Ramos (cell line): ENCODE measurements around the gene COX4I1.

Experiments used
- in situ Hi-C: fragments of 300-500 bp; cut with MboI; formaldehyde crosslinking; loops from one replicate; pipeline ENCODE4 v1.14.3; 2022; ENCODE audit warnings: low sequenced_read_pairs; ENCODE audit not compliant: unreplicated experiment

Gene COX4I1

GRCh38 chr16:85820604-85821372 lies 21.3 kb downstream of the COX4I1 start:
- in situ Hi-C loops = loop anchor here (5.0 to 25.0 kb wide), 4 partner anchors 82 to 517 kb away; no protein-coding TSS in a partner anchor

DNA sequence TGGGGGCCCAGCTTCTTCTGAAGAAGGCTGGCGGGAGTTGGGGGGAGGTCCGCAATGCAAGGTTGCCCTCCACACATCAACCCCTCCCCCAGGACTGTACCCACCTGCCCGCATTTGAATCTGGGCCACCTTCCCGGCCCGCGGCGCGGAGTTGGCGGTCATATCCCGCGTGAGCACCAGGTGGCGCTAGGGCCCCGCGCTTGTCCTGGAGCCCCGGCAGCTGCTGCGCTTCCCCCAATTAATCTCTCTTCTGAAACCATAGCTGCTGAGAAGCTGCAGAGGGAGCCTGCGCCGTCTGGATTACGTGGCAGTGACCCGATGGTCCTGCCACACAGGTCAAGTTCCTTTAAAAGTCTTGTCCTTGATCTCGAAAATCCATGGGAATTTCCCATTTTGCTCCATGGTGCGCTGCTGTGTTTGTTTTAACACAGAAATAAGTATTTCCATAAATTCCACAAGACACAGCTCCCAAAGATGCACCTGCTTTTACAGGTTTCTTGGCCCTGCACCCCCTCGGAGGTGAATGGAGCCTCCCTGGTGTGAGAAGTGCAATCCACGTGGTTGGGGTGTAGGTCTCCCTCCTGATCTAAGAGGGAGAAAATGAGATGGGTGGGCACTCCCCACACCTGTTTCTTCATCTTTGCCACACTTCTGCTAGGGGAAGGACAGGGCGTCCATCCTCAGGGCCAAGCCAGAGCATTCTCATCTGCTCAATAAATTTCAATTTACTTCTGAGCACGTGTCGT lies 22.1 kb downstream of the COX4I1 start:
- in situ Hi-C loops = loop anchor here (5.0 to 25.0 kb wide), 4 partner anchors 81 to 516 kb away; no protein-coding TSS in a partner anchor

DNA sequence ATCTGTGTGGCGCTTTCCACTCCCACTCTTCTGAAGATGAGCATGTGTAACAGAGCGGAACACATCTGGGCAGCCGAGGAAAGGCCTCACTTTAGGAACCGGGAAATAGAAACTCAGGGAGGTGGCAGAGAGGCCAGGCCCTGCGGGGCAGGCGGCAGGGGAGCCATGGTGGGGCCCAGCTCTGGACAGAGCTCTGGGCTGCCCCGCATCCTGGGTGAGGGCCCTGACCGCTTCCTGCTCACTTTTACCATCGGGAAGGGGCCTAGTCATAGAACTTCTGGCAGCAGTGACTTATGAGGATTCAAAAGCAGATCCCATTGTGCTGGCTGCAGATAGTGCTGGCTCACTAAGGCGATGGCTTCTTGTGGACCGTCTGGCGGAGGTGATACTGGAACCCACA lies 22.6 kb downstream of the COX4I1 start:
- in situ Hi-C loops = loop anchor here (5.0 to 25.0 kb wide), 4 partner anchors 80 to 515 kb away; no protein-coding TSS in a partner anchor

GRCh38 chr16:85823328-85823920 lies 23.9 kb downstream of the COX4I1 start:
- in situ Hi-C loops = loop anchor here (5.0 to 25.0 kb wide), 4 partner anchors 79 to 514 kb away; no protein-coding TSS in a partner anchor

- in situ Hi-C loops = loop anchor here (5.0 to 25.0 kb wide), 4 partner anchors 78 to 513 kb away; no protein-coding TSS in a partner anchor
Observed at GRCh38 chr16:85824161-85825135, 25.0 kb downstream of the COX4I1 start.

- in situ Hi-C loops = no loop called here
Observed at GRCh38 chr16:85825326-85825725, 25.8 kb downstream of the COX4I1 start.

- in situ Hi-C loops = no loop called here
Observed at GRCh38 chr16:85826686-85827247, 27.3 kb downstream of the COX4I1 start.

GRCh38 chr16:85828166-85828565 lies 28.7 kb downstream of the COX4I1 start:
- in situ Hi-C loops = no loop called here

- in situ Hi-C loops = no loop called here
Observed at GRCh38 chr16:85829171-85829719, 29.8 kb downstream of the COX4I1 start.

- in situ Hi-C loops = no loop called here
Observed at GRCh38 chr16:85829751-85830445, 30.4 kb downstream of the COX4I1 start.

DNA sequence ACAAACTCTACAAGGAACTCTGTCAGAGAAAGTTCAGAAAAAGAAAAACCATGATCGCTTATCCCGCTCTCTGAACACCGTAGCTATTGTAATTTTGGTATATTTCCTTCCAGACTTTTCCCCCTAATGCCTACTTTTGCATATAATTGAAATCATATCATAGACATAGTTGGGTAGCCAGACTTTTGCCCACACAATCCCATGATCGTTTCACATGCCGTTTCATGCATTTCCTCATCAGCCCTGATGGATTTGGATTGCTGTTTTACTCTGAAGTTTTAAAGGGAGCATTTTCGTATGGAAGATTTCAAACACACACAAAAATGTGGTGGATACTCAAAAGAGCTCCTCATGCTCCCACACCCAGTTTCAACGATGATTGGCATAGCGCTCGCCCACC lies 31.3 kb downstream of the COX4I1 start:
- in situ Hi-C loops = no loop called here

DNA sequence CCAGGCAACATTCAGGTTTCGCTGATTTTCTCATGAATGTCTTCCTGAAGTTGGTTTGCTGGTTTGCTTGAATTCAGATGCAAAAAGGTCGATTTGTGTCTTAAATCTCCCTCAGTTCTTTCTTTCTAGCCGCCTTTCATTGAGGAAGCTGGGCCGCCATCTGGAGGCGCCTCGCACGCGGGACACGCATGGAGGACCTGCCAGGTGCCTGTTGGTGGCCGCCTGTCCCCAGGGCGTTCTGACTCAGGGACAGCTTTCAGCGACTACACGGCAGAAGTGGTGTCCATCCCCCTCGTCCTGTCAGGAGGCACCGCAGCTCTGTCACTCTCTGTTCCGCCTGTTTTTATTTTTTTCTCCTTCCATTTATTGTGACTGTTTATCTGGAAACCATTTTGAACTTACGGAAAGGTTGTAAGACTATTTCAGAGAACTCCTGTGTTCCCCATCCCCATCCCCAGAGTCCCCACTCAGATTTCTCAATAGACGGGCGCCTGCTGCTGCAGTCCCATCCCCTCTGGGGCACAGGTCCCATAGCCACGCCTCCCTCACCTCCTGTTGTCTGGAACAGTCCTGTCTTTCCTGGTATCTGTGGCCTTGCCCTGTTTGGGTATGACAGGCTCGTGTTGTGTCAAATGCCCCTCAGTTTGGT lies 33.2 kb downstream of the COX4I1 start:
- in situ Hi-C loops = no loop called here

DNA sequence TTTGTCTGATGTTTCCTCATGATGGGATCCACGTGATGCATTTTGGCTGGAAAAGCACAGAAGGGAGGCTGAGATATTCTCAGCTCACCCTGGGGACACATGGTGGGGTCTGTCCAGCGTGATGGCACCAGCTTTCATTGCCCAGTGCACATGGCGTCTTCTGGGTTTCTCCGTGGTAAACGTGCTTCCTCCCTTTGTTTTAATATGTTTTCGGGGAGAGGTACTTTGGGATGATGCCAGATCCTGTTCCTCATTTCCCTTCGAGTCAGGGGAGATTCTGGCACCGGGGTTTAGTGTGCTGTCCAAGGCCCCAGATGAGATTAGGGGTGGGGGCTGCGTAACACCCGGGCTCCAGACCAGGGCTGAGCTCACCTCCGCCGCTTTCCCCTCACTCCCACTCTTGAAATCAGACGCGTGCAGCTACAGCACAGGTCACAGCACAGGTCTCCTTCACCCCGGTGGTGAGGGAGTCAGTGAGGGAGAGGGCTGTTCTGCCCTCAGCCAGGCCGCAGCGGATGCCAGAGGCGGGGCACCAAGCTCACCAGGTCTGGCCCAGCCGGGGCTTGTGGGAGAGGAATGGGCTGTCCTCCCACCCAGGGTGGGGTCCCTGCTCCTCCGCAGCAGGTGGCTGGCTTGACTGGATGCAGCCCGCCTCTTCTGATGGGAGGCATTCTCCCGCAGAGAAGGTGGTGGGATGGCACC lies 33.9 kb downstream of the COX4I1 start:
- in situ Hi-C loops = no loop called here

DNA sequence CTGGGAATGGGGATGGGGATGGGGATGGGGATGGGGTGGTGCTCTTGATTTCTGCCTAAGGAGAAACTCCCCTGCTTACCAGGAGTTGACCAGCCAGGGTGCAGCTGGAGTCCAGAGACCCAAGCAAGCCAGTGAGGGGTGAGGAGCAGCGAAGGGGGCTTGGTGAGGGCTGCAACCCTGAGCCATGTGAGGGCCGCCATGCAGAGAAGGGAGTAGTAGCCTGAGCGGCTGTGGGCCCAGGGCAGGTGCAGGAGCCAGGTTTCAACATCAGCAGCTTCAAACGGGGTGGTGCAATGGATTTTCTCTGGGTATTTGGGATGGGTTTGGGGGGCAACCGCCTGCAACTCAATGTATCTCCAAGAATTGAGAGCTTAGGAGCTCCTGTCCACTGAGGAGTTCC lies 35.2 kb downstream of the COX4I1 start:
- in situ Hi-C loops = no loop called here

DNA sequence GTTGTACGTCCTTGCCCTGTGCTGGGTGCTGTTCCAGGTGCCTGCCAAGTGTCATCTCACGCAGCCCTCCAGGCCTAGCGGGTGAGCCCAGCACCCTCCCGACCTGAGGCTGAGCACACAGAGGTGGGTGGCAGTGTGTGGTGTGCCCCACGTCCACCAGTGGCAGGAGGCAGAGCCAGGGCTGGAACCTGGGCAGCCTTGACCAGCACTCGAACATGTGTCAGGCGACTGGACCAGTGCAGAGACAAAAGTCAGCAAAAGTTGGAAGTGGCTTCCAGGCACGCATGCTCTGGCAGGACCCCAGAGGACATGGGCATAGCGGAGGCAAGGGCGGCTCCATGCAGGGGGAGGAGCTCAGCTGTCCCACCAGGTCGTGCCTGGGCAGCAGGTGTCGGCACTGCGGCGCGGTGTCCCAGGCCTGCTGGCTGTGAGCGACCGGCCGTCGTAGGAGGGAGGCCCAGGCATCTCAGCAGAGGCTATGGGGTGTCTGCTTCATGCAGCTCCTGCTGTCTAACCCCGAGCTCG lies 35.8 kb downstream of the COX4I1 start:
- in situ Hi-C loops = no loop called here

DNA sequence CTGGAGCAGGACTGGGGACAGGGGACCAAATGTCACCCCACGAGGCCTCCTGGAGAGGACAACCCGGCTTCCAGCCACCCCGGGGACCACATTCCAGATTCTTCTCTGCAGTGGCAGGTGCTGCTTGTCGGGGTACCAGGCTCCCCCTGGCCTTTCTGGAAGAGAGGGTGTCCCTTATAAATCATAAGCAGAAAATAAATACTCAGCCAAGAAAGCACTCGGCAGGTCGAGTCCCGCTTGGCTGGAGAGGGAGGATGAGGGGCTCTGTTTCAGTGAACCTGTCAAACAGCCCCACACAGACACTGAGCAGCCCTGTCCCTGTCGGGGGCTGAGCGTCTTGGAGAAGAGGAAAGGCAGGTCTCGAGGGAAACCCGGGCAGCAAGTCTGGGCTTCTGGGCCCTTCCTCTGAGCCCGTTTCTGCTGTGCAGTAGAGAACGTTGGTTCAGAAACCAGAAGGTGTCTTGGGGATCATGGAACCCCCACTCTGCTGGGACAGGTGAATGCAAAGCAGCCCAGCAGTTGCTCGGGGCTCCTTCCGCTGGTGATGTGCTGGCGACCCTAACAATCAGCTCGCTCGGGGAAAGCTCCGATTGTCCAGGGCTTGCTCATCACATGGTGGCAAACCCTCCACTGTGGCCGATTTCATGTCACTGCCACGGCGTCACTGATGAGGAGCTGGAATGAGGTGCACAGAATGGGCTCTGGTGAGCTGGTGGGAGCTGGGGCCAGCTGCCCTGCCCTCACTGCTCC lies 36.6 kb downstream of the COX4I1 start:
- in situ Hi-C loops = no loop called here
